Breast epithelium (tissue), 4 donors: Measurements from ENCODE around the gene ELP1. TPM values are rescaled to one million over a fixed set of nuclear protein-coding genes. Genes with fewer than 3 reads are reported as not detected.
"Not testable (repeated sequence)": the region's sequence is repeated elsewhere in the genome, so short reads cannot be mapped to it uniquely, and the experiment has no call there.

Experiments used
- DNase-seq, 2 donors: peaks; one replicate each; pipeline ENCODE4 v3.0.0-alpha.2; 2019; ENCODE audit warnings: low spot score in 2 of 2
- H3K27ac ChIP-seq, 2 donors: fragments of 200-600 bp; sonication (generic) in 1 of 2; one replicate each; pipeline ENCODE4 v1.5.1; 2016 to 2019; ENCODE audit warnings: mild to moderate bottlenecking in 1 of 2
- H3K27me3 ChIP-seq, 2 donors: fragments of 200-600 bp; sonication (generic) in 1 of 2; one replicate each; pipeline versions ENCODE4 v1.5.1 to v1.6.0; 2017 to 2019; ENCODE audit warnings: control low read depth in 1 of 2, mild to moderate bottlenecking in 1 of 2
- H3K36me3 ChIP-seq: fragments of 200-600 bp; one replicate; pipeline ENCODE4 v1.5.1; 2019
- H3K4me1 ChIP-seq, 2 donors: fragments of 200-600 bp; sonication (generic); one replicate each; pipeline ENCODE4 v1.5.1; 2016 to 2019; ENCODE audit warnings: control low read depth in 1 of 2
- H3K4me3 ChIP-seq, 3 donors: fragments of 200-600 bp; sonication (generic); 1 replicate in 2 of 3; 2 replicates in 1 of 3; pipeline ENCODE4 v1.5.1; 2016 to 2019; ENCODE audit warnings: mild to moderate bottlenecking in 3 of 3, moderate library complexity in 2 of 3
- H3K9me3 ChIP-seq, 2 donors: fragments of 200-600 bp; sonication (generic) in 1 of 2; one replicate each; pipeline ENCODE4 v1.5.1; 2016 to 2019; ENCODE audit warnings: control low read depth in 1 of 2
- CTCF ChIP-seq, 3 donors: fragments of 450-650 bp; IDR thresholded peaks; one replicate each; pipeline ENCODE4 v1.5.1; 2016 to 2017; ENCODE audit warnings: antibody characterized with exemption in 3 of 3, mild to moderate bottlenecking in 3 of 3, moderate library complexity in 3 of 3
- POLR2A ChIP-seq: fragments of 450-650 bp; IDR thresholded peaks from one replicate; pipeline ENCODE4 v1.6.1; 2016; ENCODE audit warnings: antibody characterized with exemption, mild to moderate bottlenecking, moderate library complexity
- POLR2AphosphoS5 ChIP-seq, 3 donors: sonication (generic); formaldehyde crosslinking; IDR thresholded peaks; one replicate each; pipeline ENCODE4 v1.6.1; 2017; ENCODE audit warnings: antibody characterized with exemption in 3 of 3
- intact Hi-C: fragments of 100-400 bp; cut with DNase I; formaldehyde crosslinking; loops from one replicate; pipeline ENCODE4 v1.15.1; 2023; ENCODE audit warnings: low total_unique reads
- total RNA-seq, 3 donors: library from RNA; depleted of rRNA; stranded (reverse); fragments of >200 nt; gene quantifications; one replicate each; pipeline ENCODE4 v1.1.0, GENCODE V29; 2016

ELP1 gene
- total RNA-seq, 3 donors from 2014 or later, result 18.2 to 27.8 (median 22.6) TPM

DNA sequence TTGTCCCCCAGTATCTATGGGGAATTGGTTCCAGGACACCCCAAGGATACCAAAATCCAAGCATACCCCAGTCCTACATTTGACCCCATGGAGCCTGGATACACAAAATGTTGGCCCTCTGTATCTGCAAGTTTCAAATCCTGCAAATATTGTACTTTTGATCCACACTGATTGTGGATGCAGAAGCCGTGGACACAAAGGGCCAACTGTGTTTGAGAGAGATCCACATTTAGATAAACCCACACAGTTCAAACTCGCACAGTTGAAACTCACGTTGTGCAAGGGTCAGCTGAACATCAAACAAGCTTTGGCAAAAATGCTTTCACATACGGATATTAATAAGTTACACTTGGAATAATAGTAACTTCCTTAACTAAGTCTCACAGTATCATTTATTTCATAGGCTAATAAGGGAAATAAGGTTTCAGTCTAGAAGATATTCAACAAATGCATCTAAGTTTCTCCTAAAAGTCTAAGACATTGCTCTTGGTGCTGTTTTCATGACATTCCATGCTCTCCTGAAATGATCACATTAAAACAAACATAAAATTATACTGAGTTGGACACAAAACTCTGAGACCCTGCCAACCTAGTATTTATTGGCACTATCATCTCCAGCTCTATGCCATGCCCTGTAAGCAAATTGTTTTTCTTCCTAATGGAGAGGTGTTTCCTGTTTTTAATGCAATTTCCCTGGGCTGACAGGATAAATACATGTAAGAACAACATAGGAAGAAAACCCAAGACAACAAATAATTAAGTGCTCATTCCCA is 39.5 kb downstream of the ELP1 start:
- H3K27ac ChIP-seq, result no peak overlapping the region
- no peak for DNase-seq
- no peaks in the 10 kb centered on the region for H3K9me3 ChIP-seq
- intact Hi-C loops, result no loop called here
- TF ChIP-seq POLR2AphosphoS5 (IDR thresholded peaks at IDR 0.05) (no peak), POLR2A (no peak), CTCF (IDR thresholded peaks at IDR 0.05) (no peak)
- peaks cover 26% of the 10 kb centered on the region for H3K36me3 ChIP-seq
- no peaks in the 10 kb centered on the region for H3K27me3 ChIP-seq
- no peak overlapping the region for H3K4me3 ChIP-seq
- H3K4me1 ChIP-seq, result no peaks in the 10 kb centered on the region

DNA sequence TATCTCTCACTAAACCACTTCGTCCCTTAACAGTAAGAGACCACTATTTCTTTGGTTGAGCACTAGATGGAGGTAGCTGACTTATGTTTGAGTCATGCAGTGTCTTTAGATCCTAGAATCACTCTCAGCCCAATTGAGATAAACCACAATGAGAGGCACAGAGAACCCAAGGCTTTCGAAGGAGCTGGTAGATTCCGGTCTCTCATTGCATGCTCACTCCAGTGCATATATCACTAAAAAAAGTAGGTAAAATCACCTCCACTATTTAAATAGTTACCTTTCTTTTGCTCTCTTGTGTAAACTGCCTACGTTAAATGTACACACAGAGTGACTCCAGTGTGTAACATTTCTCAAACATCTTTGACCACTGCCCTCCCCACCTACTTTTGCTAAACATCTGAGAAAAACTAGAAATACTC is 44.3 kb downstream of the ELP1 start:
- TF ChIP-seq POLR2A (no peak), POLR2AphosphoS5 (IDR thresholded peaks at IDR 0.05) (no peak), CTCF (IDR thresholded peaks at IDR 0.05) (no peak)
- intact Hi-C loops, result no loop called here
- DNase-seq, result no peak
- no peaks in the 10 kb centered on the region for H3K9me3 ChIP-seq
- H3K27me3 ChIP-seq, result no peaks in the 10 kb centered on the region
- no peaks in the 10 kb centered on the region for H3K4me1 ChIP-seq
- H3K27ac ChIP-seq, result no peak overlapping the region
- H3K4me3 ChIP-seq, result no peak overlapping the region
- peaks cover 17% of the 10 kb centered on the region for H3K36me3 ChIP-seq

- DNase-seq, H3K4me1 ChIP-seq, H3K4me3 ChIP-seq, H3K27me3 ChIP-seq, H3K36me3 ChIP-seq, H3K9me3 ChIP-seq, intact Hi-C loops, H3K27ac ChIP-seq: not testable (repeated sequence)
Observed at GRCh38 chr9:108886594-108887271, 47.2 kb downstream of the ELP1 start.

- peaks cover 4% of the 10 kb centered on the region for H3K36me3 ChIP-seq
- H3K27me3 ChIP-seq, result no peaks in the 10 kb centered on the region
- DNase-seq, result no peak
- TF ChIP-seq POLR2AphosphoS5 (IDR thresholded peaks at IDR 0.05), result no peak
- no peak for TF ChIP-seq POLR2A
- no peak for TF ChIP-seq CTCF (IDR thresholded peaks at IDR 0.05)
- H3K4me1 ChIP-seq, result no peaks in the 10 kb centered on the region
- no peak overlapping the region for H3K27ac ChIP-seq
- no peaks in the 10 kb centered on the region for H3K9me3 ChIP-seq
- intact Hi-C loops, result no loop called here
- no peak overlapping the region for H3K4me3 ChIP-seq
Observed at GRCh38 chr9:108885643-108886348, 48.1 kb downstream of the ELP1 start.

DNA sequence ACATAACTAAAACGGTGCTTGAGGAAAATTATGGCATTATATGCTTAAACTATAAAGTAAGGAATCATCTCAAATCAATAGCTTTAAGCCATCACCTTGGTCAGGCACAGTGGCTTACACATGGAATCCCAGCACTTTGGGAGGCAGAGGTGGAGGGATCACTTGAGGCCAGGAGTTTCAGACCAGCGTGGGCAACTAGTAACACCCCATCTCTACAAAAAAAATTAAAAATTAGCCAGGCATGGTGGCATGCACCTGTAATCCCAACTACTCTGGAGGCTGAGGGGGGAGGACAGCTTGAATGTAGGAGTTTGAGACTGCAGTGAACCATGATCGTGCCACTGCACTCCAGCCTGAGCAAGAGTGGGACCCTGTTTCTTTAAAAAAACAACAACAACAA is 49.2 kb downstream of the ELP1 start:
- H3K36me3 ChIP-seq, result peaks cover 3% of the 10 kb centered on the region
- H3K9me3 ChIP-seq, result no peaks in the 10 kb centered on the region
- no peak overlapping the region for H3K27ac ChIP-seq
- no peaks in the 10 kb centered on the region for H3K4me1 ChIP-seq
- no peak for TF ChIP-seq POLR2AphosphoS5 (IDR thresholded peaks at IDR 0.05)
- TF ChIP-seq CTCF (IDR thresholded peaks at IDR 0.05), result no peak
- no peak for DNase-seq
- intact Hi-C loops, result no loop called here
- H3K27me3 ChIP-seq, result no peaks in the 10 kb centered on the region
- H3K4me3 ChIP-seq, result no peak overlapping the region
